Stomach (tissue), 4 donors: ENCODE data around the gene MIER1.

ENCODE experiments used
- POLR2A ChIP-seq, 4 donors: fragments of 450-650 bp; IDR thresholded peaks; one replicate each; pipeline ENCODE4 v1.6.1; 2016; ENCODE audit warnings: antibody characterized with exemption in 4 of 4, control low read depth in 2 of 4, mild to moderate bottlenecking in 1 of 4, moderate library complexity in 1 of 4
- TF ChIP-seq, protein P1 (sequence below), 7 experiments: fragments of 450-650 bp in 4 of 7; fragments of 200-600 bp in 3 of 7; sonication (generic) in 3 of 7; IDR thresholded peaks; one replicate each; pipeline ENCODE4 v1.5.1; 2016 to 2019; ENCODE audit warnings: antibody characterized with exemption in 7 of 7, control low read depth in 2 of 7, mild to moderate bottlenecking in 1 of 7

GRCh38 chr1:66996018-66996682 is 71.4 kb downstream of the MIER1 start:
- TF ChIP-seq POLR2A (IDR thresholded peaks at IDR 0.05) = no peak
- TF ChIP-seq, protein P1, sequence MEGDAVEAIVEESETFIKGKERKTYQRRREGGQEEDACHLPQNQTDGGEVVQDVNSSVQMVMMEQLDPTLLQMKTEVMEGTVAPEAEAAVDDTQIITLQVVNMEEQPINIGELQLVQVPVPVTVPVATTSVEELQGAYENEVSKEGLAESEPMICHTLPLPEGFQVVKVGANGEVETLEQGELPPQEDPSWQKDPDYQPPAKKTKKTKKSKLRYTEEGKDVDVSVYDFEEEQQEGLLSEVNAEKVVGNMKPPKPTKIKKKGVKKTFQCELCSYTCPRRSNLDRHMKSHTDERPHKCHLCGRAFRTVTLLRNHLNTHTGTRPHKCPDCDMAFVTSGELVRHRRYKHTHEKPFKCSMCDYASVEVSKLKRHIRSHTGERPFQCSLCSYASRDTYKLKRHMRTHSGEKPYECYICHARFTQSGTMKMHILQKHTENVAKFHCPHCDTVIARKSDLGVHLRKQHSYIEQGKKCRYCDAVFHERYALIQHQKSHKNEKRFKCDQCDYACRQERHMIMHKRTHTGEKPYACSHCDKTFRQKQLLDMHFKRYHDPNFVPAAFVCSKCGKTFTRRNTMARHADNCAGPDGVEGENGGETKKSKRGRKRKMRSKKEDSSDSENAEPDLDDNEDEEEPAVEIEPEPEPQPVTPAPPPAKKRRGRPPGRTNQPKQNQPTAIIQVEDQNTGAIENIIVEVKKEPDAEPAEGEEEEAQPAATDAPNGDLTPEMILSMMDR (IDR thresholded peaks at IDR 0.05) = peak in 5 of 7 experiments; percentile 55 to 94 (median 65)
